Measurements from ENCODE around the gene ASTN2.

Gene ASTN2

GRCh38 chr9:117103438-117104110 lies 311.3 kb downstream of the ASTN2 start:
- DNase-seq: no peak

GRCh38 chr9:117101008-117101407 lies 313.8 kb downstream of the ASTN2 start:
- no peak for DNase-seq

GRCh38 chr9:117098331-117098730 lies 316.5 kb downstream of the ASTN2 start:
- DNase-seq: no peak

GRCh38 chr9:117097761-117098160 lies 317.1 kb downstream of the ASTN2 start:
- no peak for DNase-seq

- no peak for DNase-seq
Measured at GRCh38 chr9:117096138-117096537, 318.7 kb downstream of the ASTN2 start.

GRCh38 chr9:117095081-117095480 lies 319.8 kb downstream of the ASTN2 start:
- DNase-seq: no peak

- DNase-seq: no peak
Measured at GRCh38 chr9:117093891-117094844, 320.7 kb downstream of the ASTN2 start.

- no peak for DNase-seq
Measured at GRCh38 chr9:117092582-117092981, 322.3 kb downstream of the ASTN2 start.

- DNase-seq: no peak
Measured at GRCh38 chr9:117091529-117091928, 323.3 kb downstream of the ASTN2 start.

- DNase-seq: no peak
Measured at GRCh38 chr9:117088786-117089185, 326.1 kb downstream of the ASTN2 start.

GRCh38 chr9:117088140-117088539 lies 326.7 kb downstream of the ASTN2 start:
- DNase-seq: no peak

GRCh38 chr9:117084221-117084620 lies 330.6 kb downstream of the ASTN2 start:
- no peak for DNase-seq

- no peak for DNase-seq
Measured at GRCh38 chr9:117083559-117083958, 331.3 kb downstream of the ASTN2 start.

- no peak for DNase-seq
Measured at GRCh38 chr9:117081641-117082317, 333.1 kb downstream of the ASTN2 start.

- DNase-seq: no peak
Measured at GRCh38 chr9:117080765-117081390, 334.0 kb downstream of the ASTN2 start.

- no peak for DNase-seq
Measured at GRCh38 chr9:117076571-117077290, 338.1 kb downstream of the ASTN2 start.

- DNase-seq: no peak
Measured at GRCh38 chr9:117075636-117076035, 339.2 kb downstream of the ASTN2 start.

GRCh38 chr9:117074784-117075520 lies 339.9 kb downstream of the ASTN2 start:
- DNase-seq: no peak

GRCh38 chr9:117074342-117074662 lies 340.6 kb downstream of the ASTN2 start:
- DNase-seq: no peak

- no peak for DNase-seq
Measured at GRCh38 chr9:117073539-117074341, 341.1 kb downstream of the ASTN2 start.

GRCh38 chr9:117073071-117073470 lies 341.8 kb downstream of the ASTN2 start:
- DNase-seq: no peak
